ENCODE results near the gene KRT15.

The KRT15 gene

DNA sequence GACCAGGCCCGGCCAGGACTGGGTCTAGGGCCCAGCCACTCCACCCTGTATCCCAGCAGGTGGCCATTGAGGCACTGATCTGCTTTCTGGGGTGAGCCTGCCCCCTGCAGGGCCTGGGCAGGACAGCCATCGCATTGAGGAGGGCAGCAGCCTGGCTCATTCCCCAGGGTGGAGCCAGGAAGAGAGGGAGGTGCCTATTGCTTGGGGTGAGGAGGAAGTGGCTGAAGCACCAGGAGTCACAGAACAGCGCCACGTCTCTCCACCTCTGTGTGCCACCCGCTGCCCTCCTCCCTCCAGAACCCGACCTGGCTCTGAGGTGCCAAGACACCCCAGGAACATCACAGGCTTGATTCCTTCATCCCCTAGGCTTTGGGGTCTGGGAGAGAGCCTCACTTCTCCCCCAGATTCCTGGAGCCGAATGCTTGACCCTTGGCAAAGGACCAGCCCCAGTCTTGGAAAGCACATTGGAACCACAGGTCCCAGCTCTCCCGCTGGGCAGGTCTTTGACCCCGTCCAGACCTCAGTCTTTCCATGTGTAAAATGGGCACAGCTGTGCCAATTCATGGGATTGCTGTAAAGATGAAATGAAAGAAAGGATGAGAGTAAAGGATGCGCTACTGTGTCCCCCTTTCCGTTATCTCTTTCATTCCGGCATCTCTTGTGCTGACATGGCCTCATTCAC is 21.7 kb downstream of the KRT15 start:
- no peak for TF ChIP-seq POLR2A (IDR thresholded peaks at IDR 0.05; ENCODE audit: low read length)
- TF ChIP-seq GATA1 (IDR thresholded peaks at IDR 0.05; ENCODE audit: low read depth, low read length) = no peak
- peak; percentile 84 to 88 for DNase-seq

DNA sequence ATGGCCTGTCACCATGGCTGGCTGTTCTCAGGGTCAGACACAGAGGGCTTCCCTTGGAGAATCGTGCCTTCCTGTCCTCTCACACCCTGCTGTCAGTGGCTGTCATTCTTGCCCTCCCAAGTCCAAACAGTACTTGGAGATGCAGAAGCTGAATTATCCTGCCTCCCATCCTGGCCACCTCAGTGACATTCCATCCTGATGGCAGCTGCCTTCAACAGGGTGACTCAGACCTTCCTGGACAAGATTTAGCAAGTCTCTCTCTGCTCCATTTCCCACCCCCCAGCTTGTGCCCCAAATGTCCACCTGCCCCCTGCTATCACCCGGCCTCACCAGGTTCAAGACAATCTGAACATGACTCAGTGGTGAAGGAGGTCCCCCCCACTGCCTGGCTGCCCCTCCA is 24.2 kb downstream of the KRT15 start:
- no peak for TF ChIP-seq POLR2A (IDR thresholded peaks at IDR 0.05; ENCODE audit: low read length)
- TF ChIP-seq GATA1 (IDR thresholded peaks at IDR 0.05; ENCODE audit: low read depth, low read length) = no peak
- DNase-seq = no peak

DNA sequence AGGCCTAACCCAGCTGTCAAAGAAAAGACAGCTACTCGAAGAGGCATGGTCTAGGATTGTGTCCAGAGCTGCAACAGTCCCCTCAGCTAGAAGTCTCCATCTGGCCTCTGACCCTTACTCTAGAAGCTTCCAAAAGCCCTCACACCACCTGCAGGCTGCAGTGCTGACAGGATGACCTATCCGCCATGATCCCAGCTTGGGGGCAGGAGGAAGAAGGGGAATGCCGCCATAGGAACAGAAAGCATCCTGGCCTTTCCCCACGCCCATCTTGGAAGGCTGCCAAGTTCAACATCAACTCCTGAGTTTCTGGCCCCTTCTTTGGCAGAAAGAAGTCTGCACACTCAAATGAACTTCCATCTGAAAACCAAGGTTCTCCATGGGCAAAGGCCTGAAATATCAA is 25.9 kb downstream of the KRT15 start:
- peak in 1 of 2 experiments; percentile 41 for DNase-seq

DNA sequence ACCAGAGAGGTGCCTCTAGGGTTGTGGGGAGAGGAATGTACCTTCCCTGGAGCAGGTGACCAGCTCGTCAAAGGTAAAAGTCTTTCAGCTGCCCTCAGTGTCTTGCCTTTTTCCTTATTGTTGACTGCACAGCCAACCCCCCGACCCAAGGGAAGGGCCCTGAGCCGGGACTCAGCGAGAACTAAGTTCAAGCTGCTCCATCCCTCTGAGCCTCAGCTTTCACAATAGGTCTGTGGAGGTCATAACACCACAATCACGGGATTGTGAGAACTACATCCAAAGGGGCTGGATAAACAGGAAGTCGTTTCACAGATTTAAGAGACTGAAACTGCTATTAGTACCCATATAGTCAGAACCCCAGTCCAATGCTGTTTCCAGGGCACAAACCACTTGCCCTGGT is 26.3 kb downstream of the KRT15 start:
- TF ChIP-seq GATA1 (IDR thresholded peaks at IDR 0.05; ENCODE audit: low read depth, low read length) = no peak
- TF ChIP-seq POLR2A (IDR thresholded peaks at IDR 0.05; ENCODE audit: low read length) = no peak
- no peak for DNase-seq

More for the DNA sequence above, 25.9 kb downstream of the KRT15 start:
- TF ChIP-seq POLR2A (IDR thresholded peaks at IDR 0.05; ENCODE audit: low read length) (no peak), GATA1 (IDR thresholded peaks at IDR 0.05; ENCODE audit: low read depth, low read length) (no peak)

DNA sequence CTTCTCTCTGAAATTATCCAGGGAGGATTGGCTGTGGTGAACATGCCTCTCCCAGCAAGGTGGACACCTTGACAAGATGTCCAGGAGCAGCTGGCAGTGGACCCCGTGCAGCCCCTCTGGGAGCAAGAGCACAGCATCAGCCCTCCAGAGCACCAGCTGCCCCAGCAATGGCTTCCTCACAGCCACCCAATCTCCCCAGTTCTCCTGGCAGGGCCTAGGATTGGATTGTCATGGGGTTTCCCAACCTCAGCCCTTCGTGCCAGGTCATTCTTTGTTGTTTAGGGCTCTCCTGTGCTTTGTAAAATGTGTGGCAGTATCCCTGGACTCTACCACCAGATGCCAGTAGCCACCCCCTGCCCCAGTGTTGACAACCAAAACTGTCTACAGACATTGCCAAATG is 27.2 kb downstream of the KRT15 start:
- no peak for DNase-seq
- TF ChIP-seq GATA1 (IDR thresholded peaks at IDR 0.05; ENCODE audit: low read depth, low read length) = no peak
- TF ChIP-seq POLR2A (IDR thresholded peaks at IDR 0.05; ENCODE audit: low read length) = no peak

DNA sequence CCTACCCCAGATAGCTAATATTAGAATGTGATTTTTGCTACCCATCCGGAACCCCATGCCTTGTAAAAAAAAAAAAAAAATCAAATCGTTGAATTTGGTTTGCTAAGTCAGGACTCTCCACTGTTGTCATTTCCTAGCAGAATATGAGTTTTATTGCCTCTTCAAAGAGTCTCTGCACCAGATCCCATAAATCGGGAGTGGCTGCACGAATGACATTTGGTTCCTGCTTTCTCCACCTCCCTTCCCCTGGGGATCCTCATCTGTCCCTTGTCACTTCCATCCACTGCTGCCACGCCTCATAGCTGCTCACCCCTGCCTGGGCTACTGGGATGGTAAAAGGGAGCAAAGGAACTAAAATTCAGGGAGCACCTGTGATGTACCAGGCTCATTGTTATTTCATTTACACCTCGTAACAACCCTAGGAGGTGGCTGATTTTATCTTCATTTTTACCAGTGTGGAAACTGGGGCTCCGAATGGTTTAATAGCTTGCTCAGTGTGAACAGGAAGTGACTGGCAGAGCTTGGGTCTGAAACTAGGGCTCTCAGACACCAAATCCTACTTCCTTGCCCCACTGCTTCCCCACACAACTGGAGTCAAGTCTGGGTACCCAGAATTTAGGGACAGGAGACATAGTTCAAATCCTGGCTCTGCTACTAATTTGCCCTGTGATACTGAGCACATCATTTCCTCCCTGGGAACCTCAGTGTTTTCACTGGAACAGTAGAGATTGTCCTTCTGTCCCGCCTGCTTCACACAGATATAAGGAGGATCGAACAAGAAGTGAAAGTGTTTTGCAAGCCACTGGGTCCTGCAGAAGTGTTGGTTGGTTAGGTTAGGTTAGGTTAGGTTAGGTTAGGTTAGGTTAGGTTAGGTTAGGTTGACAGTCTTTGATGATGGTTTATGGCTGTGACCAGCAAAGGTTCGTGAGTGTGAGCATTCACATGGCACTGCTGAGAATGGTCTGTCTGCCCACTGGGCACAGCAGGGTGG is 28.4 kb downstream of the KRT15 start:
- TF ChIP-seq GATA1 (IDR thresholded peaks at IDR 0.05; ENCODE audit: low read depth, low read length) (no peak), POLR2A (IDR thresholded peaks at IDR 0.05; ENCODE audit: low read length) (no peak)
- no peak for DNase-seq

DNA sequence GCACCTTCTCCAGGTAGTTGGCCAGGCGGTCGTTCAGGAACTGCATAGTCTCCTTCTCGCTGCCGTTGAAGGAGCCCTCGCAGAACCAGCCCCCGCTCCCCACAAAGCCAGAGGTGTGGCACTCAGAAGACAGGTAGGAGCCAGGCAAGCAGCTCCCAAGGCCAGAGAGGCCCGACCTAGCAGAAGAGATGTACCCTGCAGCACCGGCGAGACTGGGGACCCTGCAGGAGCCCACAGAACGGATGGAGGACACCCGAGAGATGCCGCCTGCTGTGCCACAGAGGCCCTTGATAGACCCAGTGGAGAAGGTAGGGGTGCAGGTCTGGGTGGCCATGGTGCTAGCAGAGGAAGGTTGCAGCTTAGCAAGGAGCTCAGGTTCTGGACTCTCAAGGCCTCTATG is 29.2 kb downstream of the KRT15 start, which contains the start of gene KRT36:
KRT36 (minus strand) TSS at position 380 of the 400 bp plus-strand sequence; CDS start at position 334, 46 bp downstream.
- DNase-seq = no peak
- TF ChIP-seq GATA1 (IDR thresholded peaks at IDR 0.05; ENCODE audit: low read depth, low read length) (no peak), POLR2A (IDR thresholded peaks at IDR 0.05; ENCODE audit: low read length) (no peak)

DNA sequence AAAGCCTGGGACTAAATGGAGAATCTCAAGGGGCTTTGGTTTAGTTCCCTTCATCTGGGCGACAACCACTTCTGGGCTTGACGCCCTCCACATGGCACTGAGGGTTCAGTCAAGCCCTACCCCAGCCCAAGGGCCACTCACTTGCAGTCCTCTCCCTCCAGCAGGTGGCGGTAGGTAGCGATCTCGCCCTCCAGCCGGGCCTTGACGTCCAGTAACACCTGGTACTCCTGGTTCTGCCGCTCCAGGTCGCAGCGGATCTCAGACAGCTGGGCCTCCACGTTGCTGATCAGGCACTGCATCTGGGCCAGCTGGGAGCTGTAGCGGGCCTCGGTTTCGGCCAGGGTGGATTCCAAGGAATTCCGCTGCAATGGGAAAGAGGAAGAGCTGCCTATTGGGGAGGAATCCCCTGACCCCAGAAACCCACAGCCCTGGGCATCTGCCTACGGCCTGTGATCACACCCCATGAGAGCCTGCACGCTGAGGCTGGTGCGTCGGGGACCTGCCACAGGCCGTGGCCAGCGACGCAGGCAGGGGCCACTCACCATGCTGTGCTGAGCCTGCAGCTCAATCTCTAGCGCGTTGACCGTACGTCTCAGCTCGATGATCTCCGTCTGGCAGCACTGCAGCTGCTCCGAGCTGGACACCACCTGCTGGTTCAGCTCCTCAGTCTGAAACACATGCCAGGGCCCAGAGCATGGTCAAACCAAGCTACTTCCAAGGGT is 31.7 kb downstream of the KRT15 start:
- DNase-seq = peak; percentile 69 to 83
- TF ChIP-seq POLR2A (IDR thresholded peaks at IDR 0.05; ENCODE audit: low read length) (no peak), GATA1 (IDR thresholded peaks at IDR 0.05; ENCODE audit: low read depth, low read length) (no peak)

DNA sequence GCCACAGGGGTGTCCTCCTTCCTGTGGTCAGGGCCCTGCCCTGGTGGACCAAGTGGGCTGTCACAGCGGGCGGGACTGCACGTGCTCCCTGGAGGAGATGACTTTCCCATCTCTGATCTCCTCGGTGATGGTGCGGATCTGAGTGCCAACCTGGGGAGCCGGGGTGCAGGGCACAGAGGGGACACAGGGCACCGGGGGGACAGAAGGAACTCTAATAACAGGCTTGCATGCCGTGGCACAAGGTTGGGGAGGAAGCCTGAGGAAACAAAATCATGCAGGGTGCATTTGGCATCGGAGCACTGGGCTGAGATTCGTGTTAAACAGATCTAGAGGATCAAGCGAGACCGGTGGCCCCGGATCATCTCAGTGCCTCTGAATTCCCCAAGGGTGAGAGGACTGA is 32.4 kb downstream of the KRT15 start:
- TF ChIP-seq GATA1 (IDR thresholded peaks at IDR 0.05; ENCODE audit: low read depth, low read length) = no peak
- TF ChIP-seq POLR2A (IDR thresholded peaks at IDR 0.05; ENCODE audit: low read length) = no peak

DNA sequence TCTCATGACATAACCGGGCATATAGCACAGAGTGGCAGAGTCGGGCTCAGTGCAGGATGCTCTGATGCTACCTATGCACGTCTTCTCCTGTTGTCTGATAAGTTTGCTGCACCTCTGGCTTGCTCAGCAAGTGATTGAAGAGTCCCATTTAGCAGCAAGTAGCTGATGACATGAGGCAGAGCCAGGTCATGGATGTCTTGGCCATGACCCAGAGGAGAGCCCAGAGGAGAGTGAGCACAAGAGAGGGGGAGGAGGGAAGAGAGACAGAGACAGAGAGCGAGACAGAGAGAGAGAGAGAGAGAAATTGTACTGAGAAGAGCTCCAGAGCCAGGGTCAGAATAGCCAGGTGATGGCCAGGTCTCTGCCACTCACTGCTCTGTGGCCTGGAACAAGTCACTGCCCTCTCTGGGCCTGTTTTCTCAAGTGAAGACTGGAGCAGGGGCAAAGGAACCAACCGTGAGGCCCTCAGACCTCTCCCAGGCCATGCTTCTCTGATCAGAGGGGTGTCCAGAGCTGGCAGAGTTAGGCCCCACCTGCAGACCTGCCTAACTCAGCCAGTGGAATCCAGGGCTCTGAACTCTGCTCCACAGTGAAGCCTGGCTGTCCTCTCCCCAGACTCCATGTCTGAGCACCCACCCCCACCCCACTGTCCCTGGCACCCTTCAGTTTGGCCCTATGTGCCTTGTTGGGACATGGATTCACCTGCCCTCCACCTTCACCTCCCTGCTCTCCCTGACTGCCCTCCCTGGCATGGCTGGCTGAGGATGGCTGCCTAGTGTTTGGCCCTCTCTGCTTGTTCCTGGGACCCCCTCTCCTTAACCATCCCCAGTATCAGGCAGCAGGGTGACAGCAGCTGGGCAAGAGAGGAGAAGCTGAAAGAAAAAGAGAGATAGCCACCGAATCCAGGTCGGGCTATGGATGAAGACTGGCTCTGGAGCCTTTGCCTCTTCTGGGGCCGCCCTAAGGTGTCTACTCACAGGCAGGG is 33.5 kb downstream of the KRT15 start:
- TF ChIP-seq GATA1 (IDR thresholded peaks at IDR 0.05; ENCODE audit: low read depth, low read length) (no peak), POLR2A (IDR thresholded peaks at IDR 0.05; ENCODE audit: low read length) (no peak)
- DNase-seq = no peak

More for the DNA sequence above, 32.4 kb downstream of the KRT15 start:
- DNase-seq = no peak

DNA sequence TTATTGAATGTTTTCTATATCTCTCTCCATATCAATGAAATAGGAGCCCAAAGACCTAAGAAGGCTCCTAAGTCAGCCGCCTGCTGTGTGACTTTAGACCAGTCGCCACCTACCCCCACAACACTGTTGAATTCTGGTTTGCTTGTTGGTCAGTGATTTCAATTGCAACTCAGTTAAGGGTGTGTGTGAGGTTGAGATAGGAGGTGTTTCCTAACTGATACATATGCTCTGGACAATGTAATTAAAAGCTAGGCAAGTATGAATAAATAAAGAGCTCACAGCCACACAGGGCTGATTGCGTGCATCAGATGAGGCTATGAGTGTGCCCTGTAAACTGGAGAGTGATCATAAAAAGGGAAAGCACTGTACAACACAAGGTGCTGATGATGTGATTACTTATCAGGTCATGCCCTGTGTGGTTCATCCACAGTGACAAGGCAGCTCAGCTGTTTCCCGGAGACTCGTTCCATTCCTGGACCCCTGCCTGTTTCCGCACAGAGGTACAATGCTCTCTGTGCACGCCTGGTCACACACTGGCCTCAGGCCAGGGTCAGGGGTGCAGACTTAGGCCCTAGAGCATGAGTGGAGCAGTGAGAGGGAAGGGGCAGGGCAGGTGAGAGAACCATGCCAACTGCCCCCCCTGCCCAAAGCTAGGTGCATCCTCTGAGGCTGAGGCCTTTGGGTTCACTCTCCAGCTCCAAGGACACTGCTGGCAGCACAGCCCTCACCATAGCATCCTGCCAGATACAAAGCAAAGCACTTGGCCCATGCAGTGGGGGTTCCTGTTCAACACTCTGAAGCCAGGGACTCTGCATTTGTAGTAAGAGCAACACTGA is 34.5 kb downstream of the KRT15 start:
- no peak for TF ChIP-seq GATA1 (IDR thresholded peaks at IDR 0.05; ENCODE audit: low read depth, low read length)
- no peak for TF ChIP-seq POLR2A (IDR thresholded peaks at IDR 0.05; ENCODE audit: low read length)
- DNase-seq = peak in 1 of 2 experiments; percentile 60

DNA sequence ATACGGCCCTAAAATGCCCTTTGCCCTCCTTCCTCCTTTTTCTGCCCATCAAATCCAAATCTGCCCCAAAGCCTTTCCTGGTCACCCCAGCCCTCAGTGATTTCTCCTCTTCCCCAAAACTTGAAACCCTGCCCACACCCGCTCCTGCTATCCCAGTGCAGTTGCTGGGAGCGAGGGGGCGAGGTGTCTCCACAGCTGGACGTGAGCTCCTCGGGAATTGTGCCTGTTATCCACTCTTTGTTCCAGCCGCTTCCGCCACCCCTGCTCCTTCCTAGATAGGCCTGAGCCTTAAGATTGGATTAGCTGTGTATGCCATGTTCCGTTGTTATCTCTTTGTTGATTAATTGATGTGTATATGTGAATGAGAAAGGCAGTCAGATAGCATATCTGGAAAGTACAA is 35.2 kb downstream of the KRT15 start:
- no peak for DNase-seq
- TF ChIP-seq GATA1 (IDR thresholded peaks at IDR 0.05; ENCODE audit: low read depth, low read length) = no peak
- TF ChIP-seq POLR2A (IDR thresholded peaks at IDR 0.05; ENCODE audit: low read length) = no peak
